GM21381 (cell line): ENCODE measurements around the gene CACNA1G.

Experiments used
- ATAC-seq: cut with Tn5 transposase; IDR thresholded peaks from one replicate; pipeline ENCODE4 v1.9.1; 2021; ENCODE audit warnings: mild to moderate bottlenecking, moderate library complexity; ENCODE audit not compliant: unreplicated experiment

CACNA1G gene

DNA sequence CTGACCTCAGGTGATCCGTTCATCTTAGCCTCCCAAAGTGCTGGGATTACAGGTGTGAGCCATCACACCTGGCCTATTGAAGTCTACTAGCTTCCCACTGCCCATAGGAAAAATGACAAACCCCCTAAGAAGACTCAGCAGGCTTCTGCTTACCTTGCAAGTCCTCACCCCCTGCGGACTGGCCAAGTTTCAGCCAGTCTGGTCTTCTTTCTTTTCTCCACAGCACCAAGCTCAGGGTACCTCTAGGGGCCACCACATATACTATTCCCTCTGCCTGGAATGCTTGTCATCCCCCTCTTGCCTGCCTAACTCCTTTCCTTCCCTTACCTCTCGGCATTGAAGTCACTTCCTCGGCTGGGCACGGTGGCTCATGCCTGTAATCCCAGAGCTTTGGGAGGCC lies 105.3 kb downstream of the CACNA1G start:
- no peak for ATAC-seq

DNA sequence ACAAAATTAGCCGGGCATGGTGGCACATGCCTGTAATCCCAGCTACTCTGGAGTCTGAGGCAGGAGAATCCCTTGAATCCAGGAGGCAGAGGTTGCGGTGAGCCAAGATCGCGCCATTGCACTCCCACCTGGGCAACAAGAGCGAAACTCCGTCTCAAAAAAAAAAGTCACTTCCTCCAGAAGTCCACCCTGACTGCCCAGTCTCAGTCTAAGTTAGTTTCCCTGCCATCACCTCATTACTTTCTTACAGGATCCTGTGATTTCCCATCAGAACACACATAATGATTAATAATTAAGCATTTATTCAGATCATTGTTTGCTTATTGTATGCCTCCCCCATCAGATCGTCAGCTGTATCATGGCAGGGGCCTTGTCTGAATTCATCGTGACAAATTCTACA lies 105.8 kb downstream of the CACNA1G start:
- ATAC-seq, result no peak

DNA sequence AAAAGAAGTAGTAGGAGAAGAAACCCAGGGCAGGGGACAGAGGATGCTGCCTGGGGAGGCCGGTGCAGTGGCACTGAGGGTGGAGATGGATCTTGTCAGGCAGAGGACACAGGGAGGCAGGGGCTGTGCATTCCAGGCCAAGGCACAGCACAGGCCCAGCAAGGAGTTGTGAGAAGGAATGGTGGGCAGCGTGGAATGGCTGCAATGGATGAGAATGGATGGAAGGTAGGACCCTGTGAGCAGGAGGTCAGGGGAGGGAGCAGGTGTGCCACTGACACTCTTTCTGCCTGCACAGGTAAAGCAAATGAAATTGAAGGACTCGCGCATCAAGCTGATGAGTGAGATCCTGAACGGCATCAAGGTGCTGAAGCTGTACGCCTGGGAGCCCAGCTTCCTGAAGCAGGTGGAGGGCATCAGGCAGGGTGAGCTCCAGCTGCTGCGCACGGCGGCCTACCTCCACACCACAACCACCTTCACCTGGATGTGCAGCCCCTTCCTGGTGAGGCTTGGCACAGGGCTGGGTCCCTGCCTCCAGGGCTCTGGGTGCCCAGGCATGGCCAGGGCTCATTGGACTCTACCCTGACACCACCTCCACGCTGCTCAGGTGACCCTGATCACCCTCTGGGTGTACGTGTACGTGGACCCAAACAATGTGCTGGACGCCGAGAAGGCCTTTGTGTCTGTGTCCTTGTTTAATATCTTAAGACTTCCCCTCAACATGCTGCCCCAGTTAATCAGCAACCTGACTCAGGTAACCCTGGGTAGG lies 106.9 kb downstream of the CACNA1G start:
- no peak for ATAC-seq

DNA sequence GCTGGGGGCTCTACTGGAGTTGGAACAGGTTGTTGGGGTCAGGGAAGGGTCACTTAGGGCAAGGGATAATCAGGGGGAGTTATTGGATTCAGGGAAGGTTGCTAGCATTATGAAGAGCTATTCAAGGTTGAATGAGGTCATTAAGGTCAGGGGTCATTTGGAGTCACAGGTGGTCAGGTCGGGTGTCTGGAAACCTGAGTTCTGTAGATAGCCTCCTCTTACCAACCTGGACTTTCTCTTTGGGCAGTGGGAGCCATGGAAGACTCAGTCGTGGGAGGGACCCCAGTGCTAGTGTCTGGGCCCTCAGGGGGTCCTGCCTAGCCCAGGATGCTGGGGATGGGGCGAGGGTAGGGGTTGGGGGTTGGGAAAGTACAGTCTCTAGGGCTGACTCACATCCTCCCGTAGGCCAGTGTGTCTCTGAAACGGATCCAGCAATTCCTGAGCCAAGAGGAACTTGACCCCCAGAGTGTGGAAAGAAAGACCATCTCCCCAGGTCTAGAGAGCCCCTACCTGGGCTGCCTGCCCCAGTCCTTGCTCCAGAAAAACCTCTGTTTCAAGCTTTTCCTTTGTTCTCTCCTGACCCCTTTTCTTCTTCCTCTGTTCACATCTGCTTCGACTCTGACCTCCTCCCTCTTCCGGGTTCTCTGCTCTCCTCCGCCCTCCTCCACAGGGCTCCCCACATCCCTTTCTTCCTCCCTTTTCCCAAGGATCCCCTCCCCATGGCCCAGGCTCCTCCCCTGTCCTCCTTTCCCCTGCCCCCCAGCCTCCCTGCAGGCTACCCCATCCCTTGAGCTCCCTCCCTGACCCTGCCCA lies 107.7 kb downstream of the CACNA1G start:
- ATAC-seq, result no peak

DNA sequence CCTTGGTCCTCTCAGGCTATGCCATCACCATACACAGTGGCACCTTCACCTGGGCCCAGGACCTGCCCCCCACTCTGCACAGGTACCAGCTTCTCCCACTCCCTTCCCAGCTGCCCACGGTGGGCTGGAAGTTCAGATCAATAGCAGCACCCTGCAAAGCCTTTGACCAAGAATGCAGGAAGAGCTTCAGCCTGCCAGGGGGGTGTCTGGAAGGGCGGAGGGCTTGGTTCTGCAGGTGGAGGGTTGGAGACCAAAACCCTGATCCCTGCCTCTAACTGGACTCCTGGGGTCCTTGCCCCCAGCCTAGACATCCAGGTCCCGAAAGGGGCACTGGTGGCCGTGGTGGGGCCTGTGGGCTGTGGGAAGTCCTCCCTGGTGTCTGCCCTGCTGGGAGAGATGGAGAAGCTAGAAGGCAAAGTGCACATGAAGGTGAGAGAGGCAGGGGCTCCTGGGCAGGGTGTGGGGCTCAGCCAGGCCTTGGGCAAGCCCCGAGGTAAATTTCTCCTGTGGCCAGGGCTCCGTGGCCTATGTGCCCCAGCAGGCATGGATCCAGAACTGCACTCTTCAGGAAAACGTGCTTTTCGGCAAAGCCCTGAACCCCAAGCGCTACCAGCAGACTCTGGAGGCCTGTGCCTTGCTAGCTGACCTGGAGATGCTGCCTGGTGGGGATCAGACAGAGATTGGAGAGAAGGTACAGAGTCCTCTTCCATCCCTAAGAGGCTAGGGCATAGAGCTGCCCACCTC lies 108.5 kb downstream of the CACNA1G start:
- ATAC-seq, result no peak

DNA sequence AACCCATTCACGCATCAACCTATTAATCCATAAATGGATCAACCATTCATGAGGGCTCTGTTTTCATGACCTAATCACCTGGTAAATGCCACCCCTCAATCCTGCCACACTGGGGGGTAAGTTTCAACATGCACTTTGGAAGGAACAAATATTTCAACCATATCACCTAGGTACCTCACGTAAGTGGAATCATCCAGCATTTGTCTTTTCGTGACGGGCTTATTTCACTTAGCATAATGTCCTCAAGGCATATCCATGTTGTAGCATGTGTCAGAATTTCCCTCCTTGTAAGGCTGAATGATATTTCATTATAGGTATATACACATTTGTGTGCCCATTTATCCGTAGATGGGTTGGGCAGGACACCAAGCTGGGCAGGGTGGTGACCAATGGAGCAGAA lies 111.6 kb downstream of the CACNA1G start:
- ATAC-seq, result no peak

DNA sequence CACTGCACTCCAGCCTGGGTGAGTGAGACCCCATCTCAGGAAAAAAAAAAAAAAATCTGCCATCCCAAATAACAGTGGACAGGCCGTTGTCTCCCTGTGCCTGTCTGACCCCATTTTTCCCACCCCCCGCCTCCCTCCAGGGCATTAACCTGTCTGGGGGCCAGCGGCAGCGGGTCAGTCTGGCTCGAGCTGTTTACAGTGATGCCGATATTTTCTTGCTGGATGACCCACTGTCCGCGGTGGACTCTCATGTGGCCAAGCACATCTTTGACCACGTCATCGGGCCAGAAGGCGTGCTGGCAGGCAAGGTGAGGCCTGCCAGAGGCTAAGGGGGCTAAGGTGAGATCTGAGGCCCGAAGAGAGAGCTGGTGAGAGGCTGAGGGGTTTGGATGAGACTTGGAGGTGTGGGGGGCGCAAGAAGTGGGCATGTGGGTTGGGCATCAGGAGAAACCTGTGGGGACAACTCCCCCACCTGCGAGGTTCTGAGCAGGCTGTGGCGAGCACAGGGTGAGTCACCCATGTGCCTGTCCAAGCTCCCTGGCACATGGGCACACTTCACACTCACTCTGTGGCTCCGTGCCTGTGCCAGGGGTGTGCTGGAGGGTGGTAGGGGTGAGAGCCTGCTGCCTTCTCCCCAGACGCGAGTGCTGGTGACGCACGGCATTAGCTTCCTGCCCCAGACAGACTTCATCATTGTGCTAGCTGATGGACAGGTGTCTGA lies 112.5 kb downstream of the CACNA1G start:
- no peak for ATAC-seq

DNA sequence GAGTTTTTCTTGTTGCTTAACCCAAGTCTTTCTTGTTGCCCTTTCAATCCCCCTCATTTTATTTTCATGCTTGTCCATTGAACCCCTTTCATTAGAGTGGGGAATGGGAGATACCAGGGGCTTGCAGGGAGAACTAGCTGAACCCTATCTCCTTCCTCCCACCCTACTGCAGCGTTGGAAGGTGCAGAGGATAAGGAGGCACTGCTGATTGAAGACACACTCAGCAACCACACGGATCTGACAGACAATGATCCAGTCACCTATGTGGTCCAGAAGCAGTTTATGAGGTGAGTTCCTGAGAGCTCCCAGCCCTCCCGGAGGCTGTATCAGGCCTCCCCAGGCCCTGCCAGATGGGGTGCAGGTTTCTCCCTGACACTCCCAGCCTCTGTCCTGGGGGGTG lies 114.7 kb downstream of the CACNA1G start:
- no peak for ATAC-seq

DNA sequence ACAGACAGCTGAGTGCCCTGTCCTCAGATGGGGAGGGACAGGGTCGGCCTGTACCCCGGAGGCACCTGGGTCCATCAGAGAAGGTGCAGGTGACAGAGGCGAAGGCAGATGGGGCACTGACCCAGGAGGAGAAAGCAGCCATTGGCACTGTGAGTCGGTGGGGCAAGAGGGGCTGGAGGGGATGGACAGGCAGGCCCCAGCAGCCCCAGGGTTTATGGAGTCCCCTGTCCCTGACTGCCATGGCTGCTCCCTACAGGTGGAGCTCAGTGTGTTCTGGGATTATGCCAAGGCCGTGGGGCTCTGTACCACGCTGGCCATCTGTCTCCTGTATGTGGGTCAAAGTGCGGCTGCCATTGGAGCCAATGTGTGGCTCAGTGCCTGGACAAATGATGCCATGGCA lies 115.1 kb downstream of the CACNA1G start:
- ATAC-seq, result no peak

DNA sequence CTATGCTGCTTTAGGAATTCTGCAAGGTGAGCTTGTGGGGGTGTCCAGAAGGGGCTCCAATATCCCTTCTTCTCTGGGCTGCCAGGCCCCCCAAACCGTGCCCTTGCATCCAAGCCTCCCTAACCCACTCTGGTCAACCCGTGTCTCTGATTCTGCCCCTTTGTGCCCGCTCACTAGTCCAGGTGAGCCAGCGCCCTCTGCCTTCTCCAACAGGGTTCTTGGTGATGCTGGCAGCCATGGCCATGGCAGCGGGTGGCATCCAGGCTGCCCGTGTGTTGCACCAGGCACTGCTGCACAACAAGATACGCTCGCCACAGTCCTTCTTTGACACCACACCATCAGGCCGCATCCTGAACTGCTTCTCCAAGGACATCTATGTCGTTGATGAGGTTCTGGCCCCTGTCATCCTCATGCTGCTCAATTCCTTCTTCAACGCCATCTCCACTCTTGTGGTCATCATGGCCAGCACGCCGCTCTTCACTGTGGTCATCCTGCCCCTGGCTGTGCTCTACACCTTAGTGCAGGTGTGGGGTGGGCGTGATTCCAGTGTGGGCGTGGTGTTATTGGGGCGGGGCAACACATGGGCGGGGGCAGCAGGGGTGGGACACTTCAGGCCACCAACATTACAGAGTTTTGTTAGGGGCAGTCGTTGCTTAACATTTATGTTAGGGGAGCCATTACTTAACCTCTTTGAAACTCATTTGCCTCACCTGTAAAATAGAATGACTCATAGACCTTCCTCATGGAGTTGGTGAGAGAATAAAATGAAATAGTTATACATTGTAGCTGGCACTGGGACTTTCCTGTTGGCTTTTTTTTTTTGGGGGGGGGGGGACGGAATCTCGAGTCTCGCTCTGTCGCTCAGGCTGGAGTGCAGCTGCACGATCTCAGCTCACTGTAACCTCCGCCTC lies 115.8 kb downstream of the CACNA1G start:
- no peak for ATAC-seq
